Cerebellar cortex (tissue), 1 donor: ENCODE data around the gene RASA3.
"Not testable (repeated sequence)": the region's sequence is repeated elsewhere in the genome, so short reads cannot be mapped to it uniquely, and the experiment has no call there.

ENCODE experiments used
- DNase-seq: peaks from one replicate; pipeline ENCODE4 v3.0.0-alpha.2; 2015; ENCODE audit warnings: low spot score

The RASA3 gene

DNA sequence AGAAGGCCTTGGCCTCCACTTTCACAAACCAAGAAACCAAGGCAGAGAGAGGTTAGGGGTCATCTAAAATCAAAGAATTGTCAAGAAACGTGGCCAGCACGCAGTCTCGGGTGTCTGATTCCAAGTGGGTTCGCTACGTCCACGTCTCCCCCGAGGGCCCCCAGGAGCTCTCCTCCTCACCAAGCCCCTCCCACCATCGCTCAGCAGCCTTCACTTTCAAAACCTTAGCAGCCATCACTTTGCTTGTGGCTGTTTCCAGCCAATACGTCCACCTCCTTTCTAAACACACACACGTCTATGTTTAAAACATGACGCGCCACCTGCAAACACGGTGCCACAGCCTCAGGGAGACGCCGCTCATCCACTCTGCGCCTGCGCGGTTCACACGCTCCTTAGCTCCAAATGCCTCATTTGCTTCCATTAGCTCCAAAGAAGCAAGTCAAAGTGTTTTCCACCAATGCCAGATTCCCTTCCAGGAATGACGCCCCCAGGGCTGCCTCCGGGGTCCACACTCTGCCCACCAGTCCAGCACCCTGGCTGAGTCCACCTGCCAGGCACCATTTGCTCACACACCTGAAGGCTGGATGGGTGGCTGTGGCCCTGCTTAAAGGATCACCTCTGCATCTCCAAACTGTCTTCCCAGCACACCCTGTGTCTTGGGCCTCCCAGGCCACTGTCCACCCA lies 5.5 kb downstream of the RASA3 start:
- no peak for DNase-seq

DNA sequence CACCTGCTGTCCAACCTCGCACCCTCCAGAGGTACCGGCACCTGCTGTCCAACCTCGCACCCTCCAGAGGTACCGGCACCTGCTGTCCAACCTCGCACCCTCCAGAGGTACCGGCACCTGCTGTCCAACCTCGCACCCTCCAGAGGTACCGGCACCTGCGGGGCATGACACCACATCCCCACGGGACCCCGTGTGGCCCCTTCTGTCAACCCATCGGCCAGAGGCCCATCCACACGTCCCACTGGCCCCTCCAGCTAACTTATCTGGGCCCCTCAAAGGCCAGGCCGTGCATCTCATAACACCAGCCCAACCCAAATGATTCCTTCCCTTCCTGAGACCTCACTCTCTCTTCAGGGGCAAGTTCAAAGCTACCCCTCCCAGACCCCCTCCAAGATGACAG lies 6.3 kb downstream of the RASA3 start:
- DNase-seq: not testable (repeated sequence)

GRCh38 chr13:114125589-114125988 lies 6.8 kb downstream of the RASA3 start:
- no peak for DNase-seq

- no peak for DNase-seq
These were observed 7.5 kb downstream of the RASA3 start for GRCh38 chr13:114124921-114125320.

DNA sequence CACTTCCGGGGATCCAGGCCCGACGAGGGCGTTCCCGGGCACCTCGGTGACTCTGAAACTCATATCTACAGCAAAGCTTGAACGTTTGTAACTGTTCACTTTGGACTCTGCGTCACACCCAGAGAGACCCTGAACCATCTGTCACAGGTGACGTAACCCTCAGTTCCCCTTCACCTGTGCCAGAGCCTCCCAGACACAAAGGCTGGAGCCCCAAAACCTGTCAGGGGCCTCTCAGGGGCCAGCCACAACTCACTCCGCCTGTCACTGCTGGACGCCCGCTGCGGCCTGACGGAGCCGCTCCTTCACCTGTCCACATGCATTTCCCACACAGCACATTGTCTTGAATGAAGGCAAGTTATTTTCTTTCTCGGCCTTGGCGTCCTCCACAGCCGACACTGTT lies 8.0 kb downstream of the RASA3 start:
- no peak for DNase-seq

GRCh38 chr13:114123876-114124275 lies 8.5 kb downstream of the RASA3 start:
- DNase-seq: no peak

GRCh38 chr13:114123448-114123847 lies 9.0 kb downstream of the RASA3 start:
- no peak for DNase-seq

DNA sequence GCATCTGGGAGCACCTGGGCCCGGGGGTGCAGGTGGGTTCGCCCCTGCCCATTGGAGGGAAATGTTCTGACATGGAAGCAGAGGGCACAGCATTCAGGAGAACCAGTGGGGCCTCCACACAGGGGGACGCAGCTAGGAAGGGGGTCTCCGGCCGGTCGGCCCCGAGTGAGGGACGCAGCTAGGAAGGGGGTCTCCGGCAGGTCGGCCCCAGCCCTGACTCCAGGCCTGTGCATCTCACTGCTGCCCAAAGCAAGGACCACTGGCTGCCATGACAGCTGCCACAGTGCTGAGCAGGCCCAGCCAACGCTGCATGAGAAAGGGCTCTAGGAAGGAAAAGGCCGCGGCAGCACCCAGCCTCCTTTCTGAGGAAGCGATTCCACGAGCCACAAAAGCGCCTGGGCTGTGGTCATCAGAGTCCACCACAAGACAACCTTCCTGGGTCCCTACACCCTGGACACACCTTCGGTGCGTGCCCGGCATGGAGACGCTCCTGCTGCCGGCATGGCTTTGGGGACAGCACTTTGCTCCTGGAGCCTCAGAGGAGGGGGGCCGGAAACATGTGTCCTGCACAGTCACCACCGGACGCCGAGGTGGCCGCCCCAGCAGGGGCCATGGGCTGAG lies 9.7 kb downstream of the RASA3 start:
- DNase-seq: no peak

DNA sequence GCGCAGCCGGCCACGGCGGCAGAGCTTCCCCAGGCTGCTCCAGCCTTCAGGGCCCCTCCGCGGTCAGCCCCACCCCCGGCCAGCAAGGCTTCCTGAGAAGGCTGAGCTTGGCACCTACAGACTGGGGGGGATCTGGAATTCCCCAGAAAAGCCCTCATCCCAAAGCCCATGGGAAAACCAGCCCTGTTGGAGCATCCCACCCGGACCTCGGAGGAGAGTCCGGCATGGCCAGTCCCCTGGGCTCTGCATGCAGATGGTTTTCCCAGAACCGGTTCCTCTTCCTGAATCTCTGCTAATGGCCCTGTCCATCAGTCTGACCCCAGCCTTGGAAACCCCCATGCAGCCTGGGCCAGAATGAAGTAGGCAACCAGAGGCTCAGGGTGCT lies 10.3 kb downstream of the RASA3 start:
- no peak for DNase-seq

DNA sequence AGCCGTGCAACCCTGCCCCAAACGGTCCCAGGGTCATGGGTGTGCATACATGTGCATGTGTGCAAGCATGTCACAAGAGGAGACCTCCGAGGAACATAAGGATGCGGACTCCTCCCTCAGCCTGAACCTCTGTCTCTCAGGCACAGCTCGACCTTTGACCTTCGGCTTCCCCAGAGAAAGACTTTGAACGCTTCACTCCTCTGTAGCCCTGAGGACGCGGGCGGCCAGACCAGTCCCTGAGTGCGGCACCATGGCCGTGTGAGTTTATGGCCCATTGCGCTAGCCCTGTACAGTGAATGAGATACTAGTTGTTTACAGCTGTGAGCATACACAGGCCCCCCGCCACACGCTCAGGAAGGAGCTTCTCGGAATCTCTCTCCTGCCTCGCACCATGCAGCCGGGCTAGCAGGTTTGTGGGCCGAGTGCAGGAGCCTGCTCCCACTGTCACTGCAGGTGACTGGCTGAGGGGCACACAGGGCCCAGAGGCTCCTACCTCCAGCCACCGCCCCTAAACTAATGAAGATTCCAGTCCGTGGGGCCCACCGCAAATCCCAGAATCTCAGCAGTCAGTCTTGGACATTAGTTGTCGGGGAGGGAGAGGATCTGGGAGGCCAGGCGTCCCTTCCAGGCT lies 10.8 kb downstream of the RASA3 start:
- no peak for DNase-seq

- no peak for DNase-seq
These were observed 11.4 kb downstream of the RASA3 start for GRCh38 chr13:114121031-114121430.

DNA sequence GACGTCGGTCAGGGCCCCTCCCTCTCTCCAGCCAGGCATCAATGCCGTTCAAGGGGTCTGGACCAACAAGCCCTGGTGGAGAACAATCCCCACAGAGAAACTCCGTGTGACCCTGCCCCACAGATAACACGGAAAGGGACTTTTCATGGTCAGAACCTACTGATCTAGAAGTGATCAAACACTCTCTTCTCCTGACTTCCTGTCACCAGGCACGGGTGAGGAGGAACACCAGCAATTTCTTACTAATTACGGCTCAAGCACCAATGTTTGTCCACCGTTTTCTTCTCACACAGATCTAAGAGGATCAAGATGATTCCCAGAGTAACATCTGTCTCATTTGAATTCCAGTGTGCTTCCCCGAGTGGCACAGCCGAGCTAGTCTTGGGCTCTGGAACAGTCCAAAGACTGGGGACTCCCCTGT lies 11.8 kb downstream of the RASA3 start:
- DNase-seq: no peak

- DNase-seq: peak; percentile 35
These were observed 13.2 kb downstream of the RASA3 start for GRCh38 chr13:114119196-114119595.

DNA sequence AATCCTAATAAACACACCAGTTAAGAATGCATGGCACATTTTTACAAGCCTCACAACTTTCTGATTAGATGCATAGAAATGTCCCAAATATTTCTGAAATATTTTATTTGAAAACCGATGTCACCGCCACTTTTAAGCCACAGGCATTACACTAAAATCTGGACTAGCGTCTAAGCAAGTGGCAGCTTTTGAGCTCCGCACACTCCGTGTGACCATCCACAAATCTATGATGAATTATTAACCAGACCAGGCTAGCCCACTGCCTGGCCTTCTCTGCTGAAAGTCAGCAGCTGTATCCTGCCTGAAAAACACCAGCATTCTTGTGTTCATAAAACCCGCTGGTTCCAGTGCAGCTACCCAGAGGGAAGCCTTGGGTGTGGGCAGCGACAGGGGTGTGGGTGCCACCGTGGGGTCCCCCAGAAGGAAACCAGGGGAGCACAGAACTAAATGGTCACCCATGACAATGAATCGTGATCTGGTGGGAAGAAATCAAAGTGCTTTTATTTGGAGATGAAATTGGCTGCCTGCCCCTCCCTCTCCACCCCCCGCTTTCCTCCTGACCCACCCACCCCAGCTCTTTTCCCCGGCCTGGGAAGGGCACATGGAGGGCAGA lies 13.8 kb downstream of the RASA3 start:
- DNase-seq: no peak

GRCh38 chr13:114118086-114118485 lies 14.3 kb downstream of the RASA3 start:
- no peak for DNase-seq

- not testable (repeated sequence) for DNase-seq
These were observed 15.0 kb downstream of the RASA3 start for GRCh38 chr13:114117341-114117874.

DNA sequence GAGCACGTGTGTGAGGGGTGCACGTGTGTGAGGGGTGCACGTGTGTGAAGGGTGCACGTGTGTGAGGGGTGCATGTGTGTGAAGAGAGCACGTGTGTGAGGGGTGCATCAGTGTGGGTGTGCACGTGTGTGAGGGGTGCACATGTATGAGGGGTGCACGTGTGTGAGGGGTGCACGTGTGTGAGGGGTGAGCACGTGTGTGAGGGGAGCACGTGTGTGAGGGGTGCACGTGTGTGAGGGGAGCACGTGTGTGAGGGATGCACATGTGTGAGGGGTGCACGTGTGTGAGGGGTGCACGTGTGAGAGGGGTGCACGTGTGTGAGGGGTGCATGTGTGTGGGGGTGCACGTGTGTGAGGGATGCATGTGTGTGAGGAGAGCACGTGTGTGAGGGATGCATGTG lies 15.7 kb downstream of the RASA3 start:
- DNase-seq: no peak

DNA sequence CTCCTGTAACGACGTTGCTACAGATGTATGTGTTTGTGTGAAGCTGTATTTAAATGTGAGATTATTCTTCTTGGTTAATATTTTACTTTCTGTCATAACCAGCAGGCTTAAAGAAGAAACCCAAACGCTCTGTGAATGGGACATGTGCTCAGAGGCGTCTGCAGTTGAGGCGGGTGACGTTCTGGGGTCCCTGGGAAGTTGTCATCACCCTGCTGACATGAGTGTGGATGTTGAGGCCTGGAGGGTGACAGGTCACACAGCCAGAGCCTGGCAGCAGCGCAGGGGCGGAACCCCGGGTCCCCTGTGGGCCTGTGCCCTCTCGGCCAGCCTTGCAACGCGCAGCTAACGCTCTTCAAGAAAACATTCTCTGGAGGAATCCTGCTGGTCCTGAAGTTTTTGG lies 16.6 kb downstream of the RASA3 start:
- DNase-seq: no peak

- no peak for DNase-seq
These were observed 17.2 kb downstream of the RASA3 start for GRCh38 chr13:114115191-114115671.

GRCh38 chr13:114114666-114115065 lies 17.8 kb downstream of the RASA3 start:
- DNase-seq: not testable (repeated sequence)

DNA sequence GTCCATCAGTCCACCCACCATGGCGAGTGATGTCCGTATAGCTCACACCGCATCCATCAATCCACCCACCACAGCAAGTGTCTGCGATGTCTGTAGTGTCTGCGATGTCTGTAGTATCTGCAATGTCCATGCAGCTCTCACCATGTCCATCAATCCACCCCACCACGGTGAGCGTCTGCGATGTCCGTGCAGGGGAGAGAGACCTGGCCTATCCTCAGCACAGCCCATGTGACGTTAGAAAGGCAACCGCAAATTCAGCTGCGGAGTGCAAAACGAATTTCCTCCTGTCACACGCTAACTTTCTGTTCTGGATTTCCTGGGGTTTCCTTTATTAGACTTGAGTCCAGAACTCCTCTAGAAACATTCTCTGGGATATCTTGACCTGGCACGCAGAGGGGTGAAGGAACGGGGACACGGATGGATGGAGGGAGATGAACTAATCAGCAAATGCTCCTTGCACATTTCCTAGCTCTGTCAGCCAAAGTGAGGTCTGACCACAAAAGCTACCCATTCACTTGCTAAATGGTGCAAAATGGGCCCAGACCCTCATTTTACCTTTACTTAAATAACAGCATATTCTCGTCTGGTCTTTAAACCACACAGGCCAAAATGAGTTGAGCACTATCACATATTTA lies 18.3 kb downstream of the RASA3 start:
- no peak for DNase-seq

DNA sequence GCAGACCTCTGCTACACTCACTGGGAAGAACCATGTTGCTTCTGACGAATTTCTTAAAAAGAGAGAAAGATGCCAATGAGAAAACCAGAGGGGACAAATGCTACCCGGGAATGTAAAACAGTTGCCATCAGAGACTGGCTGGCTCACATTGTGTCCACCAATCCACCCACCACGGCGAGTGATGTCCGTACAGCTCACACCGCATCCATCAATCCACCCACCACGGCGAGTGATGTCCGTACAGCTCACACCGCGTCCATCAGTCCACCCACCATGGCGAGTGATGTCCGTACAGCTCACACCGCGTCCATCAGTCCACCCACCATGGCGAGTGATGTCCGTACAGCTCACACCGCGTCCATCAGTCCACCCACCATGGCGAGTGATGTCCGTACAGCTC lies 19.0 kb downstream of the RASA3 start:
- not testable (repeated sequence) for DNase-seq
